GM12892 (cell line): ENCODE measurements around the gene ITGB7.

Source experiments
- POLR2A ChIP-seq: IDR thresholded peaks from 2 replicates; pipeline ENCODE4 v1.6.1; 2011; ENCODE audit warnings: low read depth, low read length, control low read depth
- POLR2AphosphoS5 ChIP-seq: IDR thresholded peaks from 2 replicates; pipeline ENCODE4 v1.6.1; 2011; ENCODE audit warnings: low read depth, low read length, control low read depth
- TAF1 ChIP-seq: IDR thresholded peaks from 2 replicates; pipeline ENCODE4 v1.6.1; 2011; ENCODE audit warnings: low read depth, mild to moderate bottlenecking, control low read depth, low read length, borderline replicate concordance

DNA sequence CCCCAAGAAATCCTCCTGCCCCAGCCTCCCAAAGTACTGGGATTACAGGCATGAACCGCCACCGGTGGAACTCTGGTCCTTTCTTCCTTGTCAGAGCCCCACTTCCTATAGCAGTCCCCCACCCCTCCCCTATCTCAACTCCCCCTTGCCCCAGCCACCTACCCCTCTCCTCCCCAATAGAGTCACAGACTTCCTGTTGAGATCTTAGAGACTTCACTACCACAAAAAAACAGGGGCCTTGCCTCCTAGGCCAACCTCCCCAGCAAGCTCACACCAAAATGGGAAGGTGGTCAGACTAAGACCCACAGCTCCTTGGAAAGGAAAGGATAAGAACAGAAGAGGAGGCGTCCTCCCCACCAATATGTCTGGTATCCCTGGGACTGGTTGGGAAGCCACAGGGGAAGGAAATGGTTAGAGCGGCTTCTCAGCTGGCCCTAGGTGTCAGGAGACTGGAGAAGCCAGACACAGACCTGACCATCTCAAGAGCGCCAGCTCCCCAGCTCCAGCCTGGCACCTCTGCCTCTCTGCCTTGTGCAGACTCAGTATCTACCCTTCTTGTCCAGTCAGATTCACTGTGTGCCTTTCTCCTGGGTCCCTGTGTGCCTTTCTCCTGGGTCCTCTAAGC lies 8.5 kb downstream of the ITGB7 start:
- no peak for TF ChIP-seq POLR2A
- no peak for TF ChIP-seq TAF1
- TF ChIP-seq POLR2AphosphoS5 = no peak
